Right lobe of liver (tissue), 4 donors: ENCODE results near the gene KLK13.

Experiments
- POLR2A ChIP-seq: fragments of 450-650 bp; IDR thresholded peaks from one replicate; pipeline ENCODE4 v1.6.1; 2017; ENCODE audit warnings: antibody characterized with exemption, mild to moderate bottlenecking
- TF ChIP-seq, protein P1 (sequence below), 4 donors: fragments of 200-600 bp in 3 of 4; fragments of 450-650 bp in 1 of 4; IDR thresholded peaks; one replicate each; pipeline versions ENCODE4 v1.5.1 to v1.8.0; 2016 to 2022; ENCODE audit warnings: antibody characterized with exemption in 4 of 4, mild to moderate bottlenecking in 2 of 4
- donor health status: DM: no; HTN: no; CAD: no.
- donor health status: DM: no; HTN: no; CAD: no.
- donor health status: DM: no; HTN: yes; CAD: no.

DNA sequence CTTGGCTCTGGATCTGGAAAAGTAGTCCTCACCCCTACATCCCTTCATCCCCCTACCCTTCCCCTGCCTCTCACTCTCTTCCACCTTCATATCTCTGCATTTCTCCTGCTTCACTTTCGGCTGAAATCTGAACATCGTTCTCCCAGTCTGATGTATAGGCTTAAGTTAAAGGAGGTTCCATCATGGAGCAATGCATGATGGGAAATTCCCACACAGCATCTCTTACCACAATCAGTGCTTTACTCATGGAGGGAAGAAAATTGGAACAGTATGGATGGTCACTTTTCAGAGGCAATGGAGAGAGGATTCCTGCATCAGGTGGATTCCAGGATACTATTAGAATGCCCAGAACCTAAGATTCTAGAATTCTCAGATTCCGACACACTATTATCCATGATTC, 57.4 kb downstream of the KLK13 start:
- TF ChIP-seq, protein P1, sequence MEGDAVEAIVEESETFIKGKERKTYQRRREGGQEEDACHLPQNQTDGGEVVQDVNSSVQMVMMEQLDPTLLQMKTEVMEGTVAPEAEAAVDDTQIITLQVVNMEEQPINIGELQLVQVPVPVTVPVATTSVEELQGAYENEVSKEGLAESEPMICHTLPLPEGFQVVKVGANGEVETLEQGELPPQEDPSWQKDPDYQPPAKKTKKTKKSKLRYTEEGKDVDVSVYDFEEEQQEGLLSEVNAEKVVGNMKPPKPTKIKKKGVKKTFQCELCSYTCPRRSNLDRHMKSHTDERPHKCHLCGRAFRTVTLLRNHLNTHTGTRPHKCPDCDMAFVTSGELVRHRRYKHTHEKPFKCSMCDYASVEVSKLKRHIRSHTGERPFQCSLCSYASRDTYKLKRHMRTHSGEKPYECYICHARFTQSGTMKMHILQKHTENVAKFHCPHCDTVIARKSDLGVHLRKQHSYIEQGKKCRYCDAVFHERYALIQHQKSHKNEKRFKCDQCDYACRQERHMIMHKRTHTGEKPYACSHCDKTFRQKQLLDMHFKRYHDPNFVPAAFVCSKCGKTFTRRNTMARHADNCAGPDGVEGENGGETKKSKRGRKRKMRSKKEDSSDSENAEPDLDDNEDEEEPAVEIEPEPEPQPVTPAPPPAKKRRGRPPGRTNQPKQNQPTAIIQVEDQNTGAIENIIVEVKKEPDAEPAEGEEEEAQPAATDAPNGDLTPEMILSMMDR (IDR thresholded peaks at IDR 0.05) = no peak
- TF ChIP-seq POLR2A = no peak
